ENCODE data around the gene NDUFAF2. TPM values are rescaled to one million over a fixed set of nuclear protein-coding genes. Genes with fewer than 3 reads are reported as not detected.
"Not testable (repeated sequence)": the region's sequence is repeated elsewhere in the genome, so short reads cannot be mapped to it uniquely, and the experiment has no call there.

The NDUFAF2 gene
- total RNA-seq, 2 experiments from 2014 or later = 35.6 to 38.5 TPM

GRCh38 chr5:61055434-61056006 lies 110.5 kb downstream of the NDUFAF2 start:
- intact Hi-C loops (cut with micrococcal nuclease) = loop anchor here (1.0 to 10.0 kb wide), 4 partner anchors 279 to 1087 kb away; partner anchors contain the start of gene ZSWIM6
- Mint-ChIP-seq H3K27ac (no peak overlapping the region), H3K4me1 (ENCODE audit: low read depth) (no peaks in the 10 kb centered on the region), H3K4me3 (no peak overlapping the region), H3K27me3 (ENCODE audit: low read depth) (no peaks in the 10 kb centered on the region), H3K9me3 (peaks cover 2% of the 10 kb centered on the region), H3K36me3 (ENCODE audit: low read depth) (peaks cover 2% of the 10 kb centered on the region)
- CTCF ChIA-PET = interaction anchor here (0.6 to 1.4 kb wide), 5 partner anchors 22 to 326 kb away, joined by 3 to 4 read pairs (median 3); partner anchors contain the start of gene ZSWIM6
- DNase-seq = no peak

GRCh38 chr5:61059499-61059898 lies 114.5 kb downstream of the NDUFAF2 start:
- Mint-ChIP-seq H3K27ac (no peak overlapping the region), H3K4me3 (no peak overlapping the region), H3K36me3 (ENCODE audit: low read depth) (peaks cover 7% of the 10 kb centered on the region), H3K27me3 (ENCODE audit: low read depth) (no peaks in the 10 kb centered on the region), H3K4me1 (ENCODE audit: low read depth) (no peaks in the 10 kb centered on the region), H3K9me3 (peaks cover 14% of the 10 kb centered on the region)
- intact Hi-C loops (cut with micrococcal nuclease) = loop anchor here (5.0 to 10.0 kb wide), 3 partner anchors 275 to 1083 kb away; partner anchors contain the start of gene ZSWIM6
- CTCF ChIA-PET = interaction anchor here (0.8 kb wide), 1 partner anchor 12 kb away, joined by 3 read pairs; no protein-coding TSS in a partner anchor
- DNase-seq = no peak

GRCh38 chr5:61069150-61069549 lies 124.1 kb downstream of the NDUFAF2 start:
- Mint-ChIP-seq H3K27ac (no peak overlapping the region), H3K4me3 (no peak overlapping the region), H3K36me3 (ENCODE audit: low read depth) (peaks cover 9% of the 10 kb centered on the region), H3K9me3 (peaks cover 11% of the 10 kb centered on the region), H3K27me3 (ENCODE audit: low read depth) (no peaks in the 10 kb centered on the region), H3K4me1 (ENCODE audit: low read depth) (no peaks in the 10 kb centered on the region)
- CTCF ChIA-PET = interaction anchor here (0.6 kb wide), 1 partner anchor 70 kb away, joined by 3 read pairs; no protein-coding TSS in a partner anchor
- intact Hi-C loops (cut with micrococcal nuclease) = no loop called here
- DNase-seq = no peak

GRCh38 chr5:61071526-61071925 lies 126.5 kb downstream of the NDUFAF2 start:
- DNase-seq = no peak
- H3K4me1 Mint-ChIP-seq (ENCODE audit: low read depth) = no peaks in the 10 kb centered on the region
- intact Hi-C loops (cut with micrococcal nuclease) = no loop called here
- CTCF ChIA-PET = no interaction called here
- peaks cover 3% of the 10 kb centered on the region for H3K9me3 Mint-ChIP-seq
- H3K27me3 Mint-ChIP-seq (ENCODE audit: low read depth) = no peaks in the 10 kb centered on the region
- peaks cover 16% of the 10 kb centered on the region for H3K36me3 Mint-ChIP-seq (ENCODE audit: low read depth)
- H3K27ac Mint-ChIP-seq = no peak overlapping the region
- no peak overlapping the region for H3K4me3 Mint-ChIP-seq

DNA sequence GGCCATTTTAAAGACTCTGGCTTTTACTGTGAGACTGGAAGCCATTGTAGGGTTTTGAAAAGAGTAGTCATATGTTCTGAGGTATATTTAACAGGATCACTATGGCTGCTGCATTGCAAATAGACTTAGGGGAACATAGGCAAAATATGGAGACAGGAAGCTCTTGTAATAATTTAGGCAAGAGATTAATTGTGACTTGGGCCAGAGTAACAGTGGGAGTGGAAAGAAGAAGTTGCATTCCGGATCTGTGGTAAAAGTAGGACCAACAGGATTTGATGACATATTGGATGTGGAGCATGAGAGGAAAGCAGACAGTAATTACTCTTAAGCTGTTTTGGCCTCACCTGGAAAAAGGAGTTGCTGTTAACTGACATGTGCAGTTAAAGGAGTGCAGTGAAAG lies 131.6 kb downstream of the NDUFAF2 start:
- intact Hi-C loops (cut with micrococcal nuclease) = no loop called here
- Mint-ChIP-seq H3K27me3 (ENCODE audit: low read depth) (no peaks in the 10 kb centered on the region), H3K9me3 (no peaks in the 10 kb centered on the region), H3K27ac (no peak overlapping the region), H3K4me3 (no peak overlapping the region), H3K36me3 (ENCODE audit: low read depth) (peaks cover 27% of the 10 kb centered on the region), H3K4me1 (ENCODE audit: low read depth) (no peaks in the 10 kb centered on the region)
- no peak for DNase-seq
- CTCF ChIA-PET = no interaction called here

DNA sequence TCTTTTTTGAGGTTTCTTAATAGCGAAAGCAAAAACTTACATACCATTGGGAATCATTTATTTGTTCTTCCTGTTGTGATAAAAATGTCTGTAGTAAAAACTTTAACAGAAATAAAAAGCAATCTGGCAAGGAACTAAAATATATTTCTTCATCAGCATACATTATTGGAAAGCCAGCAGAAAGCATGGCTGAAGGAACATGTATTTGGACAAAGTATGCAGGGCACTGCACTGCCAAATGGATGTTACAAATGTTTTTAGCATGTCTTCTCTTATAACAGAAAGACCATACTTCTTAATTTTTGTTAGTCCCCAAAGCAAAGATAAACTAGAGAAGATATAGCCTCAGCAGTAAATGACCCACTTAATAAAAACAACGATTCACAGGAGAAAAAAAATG lies 136.7 kb downstream of the NDUFAF2 start:
- CTCF ChIA-PET = no interaction called here
- Mint-ChIP-seq H3K4me3 (no peak overlapping the region), H3K27me3 (ENCODE audit: low read depth) (no peaks in the 10 kb centered on the region), H3K4me1 (ENCODE audit: low read depth) (no peaks in the 10 kb centered on the region), H3K9me3 (no peaks in the 10 kb centered on the region), H3K36me3 (ENCODE audit: low read depth) (peaks cover 38% of the 10 kb centered on the region), H3K27ac (no peak overlapping the region)
- DNase-seq = no peak
- intact Hi-C loops (cut with micrococcal nuclease) = no loop called here

GRCh38 chr5:61082516-61083280 lies 137.7 kb downstream of the NDUFAF2 start:
- Mint-ChIP-seq H3K36me3 (ENCODE audit: low read depth) (peaks cover 41% of the 10 kb centered on the region), H3K27me3 (ENCODE audit: low read depth) (no peaks in the 10 kb centered on the region), H3K4me3 (no peak overlapping the region), H3K27ac (no peak overlapping the region), H3K4me1 (ENCODE audit: low read depth) (no peaks in the 10 kb centered on the region), H3K9me3 (no peaks in the 10 kb centered on the region)
- intact Hi-C loops (cut with micrococcal nuclease) = no loop called here
- CTCF ChIA-PET = no interaction called here
- DNase-seq = no peak

- Mint-ChIP-seq H3K4me3 (no peak overlapping the region), H3K27ac (no peak overlapping the region), H3K27me3 (ENCODE audit: low read depth) (no peaks in the 10 kb centered on the region), H3K4me1 (ENCODE audit: low read depth) (no peaks in the 10 kb centered on the region), H3K36me3 (ENCODE audit: low read depth) (peaks cover 37% of the 10 kb centered on the region), H3K9me3 (no peaks in the 10 kb centered on the region)
- DNase-seq = no peak
- intact Hi-C loops (cut with micrococcal nuclease) = no loop called here
- CTCF ChIA-PET = no interaction called here
Measured at GRCh38 chr5:61084658-61085057, 139.7 kb downstream of the NDUFAF2 start.

DNA sequence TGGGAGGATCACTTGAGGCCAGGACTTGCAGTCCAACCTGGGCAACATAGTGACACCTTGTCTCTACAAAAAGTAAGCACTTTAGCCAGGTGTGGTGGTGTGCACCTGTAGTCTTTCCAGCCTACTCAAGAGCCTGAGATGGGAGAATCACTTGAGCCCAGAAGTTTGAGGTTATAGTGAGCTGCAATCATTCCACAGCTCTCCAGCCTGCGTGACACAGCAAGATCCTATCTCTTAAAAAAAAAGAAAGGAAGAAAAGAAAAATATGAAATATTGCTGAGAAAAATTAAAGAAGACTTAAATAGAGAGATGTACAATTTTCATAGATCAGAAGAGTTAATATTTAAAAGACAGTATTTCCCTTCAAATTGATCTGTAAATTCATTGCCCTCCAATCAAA lies 140.9 kb downstream of the NDUFAF2 start:
- Mint-ChIP-seq H3K4me3 (no peak overlapping the region), H3K27me3 (ENCODE audit: low read depth) (no peaks in the 10 kb centered on the region), H3K36me3 (ENCODE audit: low read depth) (peaks cover 35% of the 10 kb centered on the region), H3K4me1 (ENCODE audit: low read depth) (no peaks in the 10 kb centered on the region), H3K9me3 (no peaks in the 10 kb centered on the region), H3K27ac (no peak overlapping the region)
- CTCF ChIA-PET = no interaction called here
- intact Hi-C loops (cut with micrococcal nuclease) = no loop called here
- DNase-seq = no peak

GRCh38 chr5:61087921-61088320 lies 142.9 kb downstream of the NDUFAF2 start:
- H3K4me3 Mint-ChIP-seq = no peak overlapping the region
- intact Hi-C loops (cut with micrococcal nuclease) = no loop called here
- H3K27me3 Mint-ChIP-seq (ENCODE audit: low read depth) = no peaks in the 10 kb centered on the region
- no peak overlapping the region for H3K27ac Mint-ChIP-seq
- CTCF ChIA-PET = no interaction called here
- peaks cover 31% of the 10 kb centered on the region for H3K36me3 Mint-ChIP-seq (ENCODE audit: low read depth)
- peaks cover 8% of the 10 kb centered on the region for H3K9me3 Mint-ChIP-seq
- no peaks in the 10 kb centered on the region for H3K4me1 Mint-ChIP-seq (ENCODE audit: low read depth)
- DNase-seq = no peak

- CTCF ChIA-PET = no interaction called here
Measured at GRCh38 chr5:61089351-61089750, 144.3 kb downstream of the NDUFAF2 start.

DNA sequence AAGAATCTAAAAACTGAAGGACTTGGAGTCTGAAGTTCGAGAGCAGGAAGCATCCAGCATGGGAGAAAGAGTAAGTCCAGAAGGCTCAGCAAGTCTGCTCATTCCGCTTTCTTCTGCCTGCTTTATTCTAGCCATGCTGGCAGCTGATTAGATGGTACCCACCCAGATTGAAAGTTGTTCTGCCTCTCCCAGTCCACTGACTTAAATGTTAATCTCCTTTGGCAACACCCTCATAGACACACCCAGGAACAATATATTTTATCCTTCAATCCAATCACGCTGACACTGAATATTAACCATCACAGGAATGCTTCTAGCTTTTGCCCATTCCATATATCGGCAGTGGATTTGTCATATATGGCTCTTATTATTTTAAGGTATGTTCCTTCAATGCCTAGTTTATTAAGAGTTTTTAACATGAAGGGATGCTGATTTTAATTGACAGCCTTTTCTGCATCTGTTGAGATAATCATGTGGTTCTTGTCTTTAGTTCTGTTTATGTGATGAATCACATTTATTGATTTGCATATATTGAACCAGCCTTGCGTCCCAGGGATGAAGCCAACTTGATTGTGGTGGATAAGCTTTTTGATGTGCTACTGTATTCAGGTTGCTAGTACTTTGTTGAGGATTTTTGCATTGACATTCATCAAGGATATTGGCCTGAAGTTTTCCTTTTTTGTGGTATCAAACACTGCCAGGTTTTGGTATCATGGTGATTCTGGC lies 148.2 kb downstream of the NDUFAF2 start:
- H3K27me3 Mint-ChIP-seq (ENCODE audit: low read depth); H3K4me3 Mint-ChIP-seq; H3K9me3 Mint-ChIP-seq; DNase-seq; intact Hi-C loops (cut with micrococcal nuclease); H3K27ac Mint-ChIP-seq; CTCF ChIA-PET; H3K4me1 Mint-ChIP-seq (ENCODE audit: low read depth): not testable (repeated sequence)
- H3K36me3 Mint-ChIP-seq (ENCODE audit: low read depth) = peaks cover 16% of the 10 kb centered on the region

More at GRCh38 chr5:61089351-61089750, 144.3 kb downstream of the NDUFAF2 start:
- no peak for DNase-seq
- Mint-ChIP-seq H3K36me3 (ENCODE audit: low read depth) (peaks cover 24% of the 10 kb centered on the region), H3K27ac (no peak overlapping the region), H3K4me1 (ENCODE audit: low read depth) (no peaks in the 10 kb centered on the region), H3K27me3 (ENCODE audit: low read depth) (no peaks in the 10 kb centered on the region), H3K9me3 (peaks cover 8% of the 10 kb centered on the region), H3K4me3 (no peak overlapping the region)
- intact Hi-C loops (cut with micrococcal nuclease) = no loop called here
